Activated CD4-positive, CD25-positive, alpha-beta regulatory T cell (primary cell): ENCODE results near the gene ATP10A.

Experiments used
- DNase-seq, 4 experiments: peaks; one replicate each; lab custom pipeline; 2025; lab: John Stamatoyannopoulos, UW

Gene ATP10A

DNA sequence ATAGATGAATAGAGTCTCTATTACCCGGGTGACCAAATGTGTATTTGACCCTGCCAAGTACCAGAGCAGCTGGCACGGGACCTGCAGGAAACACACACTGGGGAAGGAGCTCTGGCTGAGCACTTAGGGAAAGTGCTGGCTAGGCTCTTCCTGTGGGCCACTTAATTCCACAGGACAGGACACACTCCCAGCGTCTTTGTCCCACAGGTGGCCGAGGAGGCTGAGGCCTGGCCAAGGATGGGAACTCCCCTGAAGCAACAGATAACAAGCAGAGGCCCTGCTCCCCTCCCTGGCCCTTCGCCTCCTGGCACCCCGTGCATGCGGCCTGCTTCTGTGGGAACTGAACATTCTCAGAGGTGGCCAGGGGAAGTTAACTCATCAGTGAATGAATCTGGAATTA is 180.8 kb downstream of the ATP10A start:
- DNase-seq: no peak

- no peak for DNase-seq
Measured at GRCh38 chr15:25680686-25681025, 182.5 kb downstream of the ATP10A start.

GRCh38 chr15:25679964-25680685 is 183.0 kb downstream of the ATP10A start:
- no peak for DNase-seq

GRCh38 chr15:25679492-25679891 is 183.6 kb downstream of the ATP10A start:
- no peak for DNase-seq

DNA sequence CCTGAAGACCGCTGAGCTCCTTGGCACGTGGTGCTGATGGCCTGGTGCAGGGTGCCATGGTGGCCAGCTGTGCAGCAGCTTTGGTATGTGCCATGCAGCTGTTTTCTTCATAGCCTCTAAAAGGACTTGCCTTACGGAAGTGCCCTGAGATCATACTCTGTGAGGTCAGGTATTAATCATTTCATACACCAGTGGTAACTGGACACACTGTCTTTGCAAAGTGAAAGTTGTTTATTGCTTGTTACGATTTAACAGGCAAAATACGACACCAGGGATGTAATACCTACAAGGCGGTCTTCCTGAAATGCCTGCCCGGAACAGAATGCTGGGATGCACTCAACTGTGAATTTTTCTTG is 184.6 kb downstream of the ATP10A start:
- DNase-seq: no peak

- no peak for DNase-seq
Measured at GRCh38 chr15:25677719-25678499, 185.2 kb downstream of the ATP10A start.

GRCh38 chr15:25676070-25676469 is 187.1 kb downstream of the ATP10A start:
- no peak for DNase-seq

DNA sequence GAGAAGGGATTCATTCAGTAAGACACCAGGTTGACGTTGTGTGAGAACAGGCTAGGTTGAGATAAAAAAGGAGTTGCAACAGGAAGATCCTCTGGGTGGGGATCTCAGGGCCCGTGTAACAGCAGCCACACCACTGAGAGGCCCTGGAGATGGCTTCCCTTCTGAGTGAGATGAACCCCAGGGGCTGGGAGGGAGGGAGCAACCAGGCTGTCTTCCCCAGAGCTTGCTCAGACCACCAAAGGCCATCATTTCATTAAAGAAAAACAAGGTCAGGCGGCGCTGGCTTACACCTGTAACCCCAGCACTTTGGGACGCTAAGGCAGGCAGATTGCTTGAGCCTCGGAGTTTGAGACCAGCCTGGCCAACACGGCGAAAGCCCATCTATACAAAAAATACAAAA is 187.7 kb downstream of the ATP10A start:
- DNase-seq: no peak

- DNase-seq: no peak
Measured at GRCh38 chr15:25674913-25675312, 188.2 kb downstream of the ATP10A start.

- no peak for DNase-seq
Measured at GRCh38 chr15:25673972-25674371, 189.2 kb downstream of the ATP10A start.

GRCh38 chr15:25673351-25673750 is 189.8 kb downstream of the ATP10A start:
- DNase-seq: no peak

GRCh38 chr15:25671132-25671531 is 192.0 kb downstream of the ATP10A start:
- DNase-seq: no peak

GRCh38 chr15:25670621-25671020 is 192.5 kb downstream of the ATP10A start:
- no peak for DNase-seq

- DNase-seq: no peak
Measured at GRCh38 chr15:25670025-25670554, 193.0 kb downstream of the ATP10A start.

DNA sequence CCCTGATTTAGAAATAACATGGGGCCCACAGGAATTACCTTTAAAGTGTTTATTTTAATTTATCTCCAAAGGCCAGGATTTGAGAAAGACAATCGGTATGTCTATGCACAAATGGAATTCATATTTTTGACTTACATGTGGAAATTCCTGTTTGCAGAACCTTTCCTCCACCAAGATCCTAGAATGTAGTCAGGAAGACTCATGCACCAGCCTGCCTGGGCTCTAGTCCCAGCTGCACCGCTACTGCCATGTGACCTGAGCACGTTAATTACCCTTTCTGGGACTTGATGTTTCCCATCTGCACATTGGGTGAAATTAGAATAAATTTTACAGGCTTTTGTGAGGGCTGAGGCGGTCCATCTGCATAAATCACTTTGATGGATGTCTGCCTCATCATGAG is 194.2 kb downstream of the ATP10A start:
- DNase-seq: no peak

DNA sequence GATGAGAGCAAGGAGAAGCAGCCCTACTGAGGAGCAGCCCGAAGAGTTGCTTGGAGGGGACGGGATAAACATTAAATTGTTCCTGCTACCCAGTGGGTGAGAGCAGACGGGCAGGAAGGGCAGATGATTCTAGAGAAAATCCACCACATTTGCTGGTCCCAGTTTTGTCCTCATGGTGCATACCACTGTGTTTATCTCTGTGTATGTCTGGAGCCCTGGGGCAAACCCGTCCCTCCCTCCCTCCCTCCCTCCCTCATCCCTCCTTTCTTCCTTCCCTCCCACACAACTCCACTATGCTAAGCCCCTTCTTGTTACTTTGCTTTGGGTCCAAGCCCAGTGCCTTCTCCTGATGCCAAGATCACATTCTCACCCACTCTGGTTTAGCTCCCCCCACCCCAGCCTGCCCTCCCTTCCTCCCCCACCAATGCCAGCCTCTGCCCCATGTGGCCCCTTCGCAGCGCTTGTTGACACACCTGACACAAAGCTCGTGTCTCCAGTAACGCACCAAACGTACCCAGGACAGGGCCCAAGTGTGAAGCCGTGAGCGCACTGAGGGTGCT is 194.8 kb downstream of the ATP10A start:
- DNase-seq: no peak

GRCh38 chr15:25667829-25668228 is 195.3 kb downstream of the ATP10A start:
- DNase-seq: no peak

DNA sequence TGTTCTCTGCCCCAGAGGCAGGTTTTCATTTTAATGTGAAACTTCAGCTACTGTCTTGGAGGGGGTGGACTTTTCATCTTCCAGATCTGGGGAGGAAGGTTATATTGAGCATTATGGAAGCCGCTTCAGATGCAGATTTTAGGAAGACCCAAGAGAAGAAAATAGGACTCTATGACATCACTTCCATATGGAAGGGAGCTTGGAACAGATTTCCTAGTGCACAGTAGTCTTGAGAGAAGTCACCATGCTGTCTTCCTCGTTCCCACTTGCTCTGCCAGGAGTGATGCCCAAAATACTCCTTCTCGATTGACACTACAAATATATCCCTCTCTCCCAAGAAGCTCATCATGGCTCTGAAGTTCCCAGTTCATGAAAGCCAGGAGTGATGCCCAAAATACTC is 197.2 kb downstream of the ATP10A start:
- no peak for DNase-seq

DNA sequence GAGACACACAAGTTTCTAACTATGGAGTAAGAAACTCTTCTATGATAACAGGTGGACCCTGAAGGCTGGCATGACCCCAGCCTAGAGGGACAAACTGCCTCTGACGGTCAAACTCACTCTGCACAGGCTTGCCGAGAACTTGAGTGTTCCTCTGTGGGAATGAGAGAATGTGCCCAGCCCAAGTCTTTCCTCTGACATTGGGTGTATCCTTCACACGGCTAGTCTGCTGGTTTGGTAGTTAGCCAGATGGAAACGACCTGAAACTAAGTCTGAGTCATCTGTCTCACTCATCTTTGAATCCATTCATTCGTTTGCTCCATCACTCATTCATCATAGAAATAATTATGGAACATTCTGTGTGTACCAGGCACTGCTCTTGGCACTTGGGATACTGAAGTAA is 198.4 kb downstream of the ATP10A start:
- no peak for DNase-seq

GRCh38 chr15:25663515-25663914 is 199.6 kb downstream of the ATP10A start:
- no peak for DNase-seq

DNA sequence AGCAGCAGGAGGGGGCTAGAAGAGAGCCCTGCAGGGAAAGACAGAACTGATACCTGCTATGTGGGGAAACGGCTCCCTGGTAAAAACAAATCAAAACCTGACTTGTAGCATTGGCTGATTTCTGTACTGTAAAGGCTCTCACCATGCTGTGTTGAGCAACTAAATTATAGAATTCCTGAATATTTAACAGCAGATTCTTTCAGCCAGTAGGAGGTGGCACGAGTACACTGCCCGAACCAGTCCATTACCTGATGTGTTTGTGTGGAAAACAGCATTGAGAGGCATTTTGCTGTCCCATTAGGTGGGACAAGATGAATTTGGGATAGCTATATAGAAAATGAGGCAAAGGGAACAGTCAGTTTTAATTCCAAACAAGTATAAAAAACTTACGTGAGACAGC is 201.2 kb downstream of the ATP10A start:
- no peak for DNase-seq

DNA sequence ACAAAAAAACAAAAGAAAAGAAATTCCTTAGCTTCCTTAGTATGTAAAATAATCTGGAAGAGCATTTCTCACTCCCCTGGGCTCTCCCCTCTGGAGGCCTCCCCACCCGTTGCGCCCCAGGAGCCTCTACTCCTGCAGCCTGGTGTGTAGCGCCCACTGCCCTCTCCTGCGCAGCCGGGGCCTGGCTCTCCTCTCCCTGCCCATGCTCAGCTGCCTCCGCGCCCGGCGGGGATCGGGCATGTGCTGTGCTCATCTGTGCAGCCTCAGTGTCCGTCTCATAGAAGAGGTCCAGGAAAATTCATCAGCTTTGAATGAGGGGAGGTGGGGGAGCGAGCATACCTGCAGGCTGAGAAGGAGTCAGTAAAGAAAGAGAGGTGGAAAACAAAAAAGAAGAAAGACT is 203.9 kb downstream of the ATP10A start:
- DNase-seq: no peak

GRCh38 chr15:25658560-25658959 is 204.6 kb downstream of the ATP10A start:
- no peak for DNase-seq
